SKM-1 (cell line): ENCODE results near the gene NR3C1.

Experiments used
- DNase-seq: peaks from one replicate; lab custom pipeline; 2025; ENCODE audit not compliant: unreplicated experiment; lab: John Stamatoyannopoulos, UW

Gene NR3C1

DNA sequence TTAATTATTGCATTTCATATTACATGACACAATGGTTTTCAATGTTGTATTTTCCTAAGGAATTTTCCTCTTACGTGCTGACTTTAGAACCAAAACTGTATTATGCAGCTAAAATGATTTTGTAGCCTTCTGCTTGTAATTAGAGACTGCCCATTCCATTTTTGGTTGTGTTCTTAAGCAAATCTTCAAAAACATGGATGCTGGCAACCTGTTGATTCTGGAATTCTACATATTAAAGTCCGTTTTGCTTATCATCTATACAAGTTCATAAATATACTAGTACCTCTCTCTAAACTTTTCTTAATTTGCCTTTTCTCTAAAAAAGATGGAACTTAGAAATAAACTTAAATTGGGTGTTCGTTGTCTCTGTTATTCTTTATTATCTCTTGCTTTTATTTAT, 88.3 kb downstream of the NR3C1 start:
- no peak for DNase-seq

DNA sequence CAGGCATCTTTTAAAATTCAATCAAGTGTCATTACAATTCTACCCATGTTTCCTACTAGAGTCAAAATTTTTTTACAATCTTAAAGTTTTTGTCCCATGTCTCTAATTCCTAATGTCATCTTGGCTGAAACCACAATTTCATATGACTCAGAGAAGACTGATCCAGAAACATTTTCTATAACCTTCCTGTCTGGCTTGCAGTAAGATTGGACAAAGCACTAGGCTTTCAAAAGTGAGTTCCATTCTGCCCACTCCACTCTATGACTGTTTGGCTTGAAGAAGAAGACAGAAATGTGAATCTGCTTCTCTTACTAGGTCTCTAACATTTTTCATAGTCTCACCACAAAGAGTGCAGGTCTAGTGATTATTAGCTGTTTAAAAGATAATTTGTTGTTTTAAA, 88.8 kb downstream of the NR3C1 start:
- DNase-seq, result no peak

DNA sequence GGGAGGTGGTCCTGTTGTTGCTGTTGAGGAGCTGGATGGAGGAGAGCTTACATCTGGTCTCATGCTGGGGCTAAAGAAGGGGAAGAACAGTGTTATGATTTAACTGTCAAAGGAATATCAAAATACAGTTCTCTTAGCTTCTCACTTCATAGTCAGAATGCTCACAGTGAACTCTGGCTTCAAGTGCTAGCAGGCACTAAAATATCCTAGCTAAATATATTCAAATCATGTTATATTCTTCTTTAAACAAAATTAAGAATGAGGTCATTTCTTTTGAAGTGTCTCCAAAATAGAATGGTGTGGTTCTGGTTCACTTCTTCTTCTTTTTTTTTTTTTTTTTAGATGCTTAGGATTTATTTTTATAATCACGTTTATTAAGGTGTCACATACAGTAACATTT, 89.4 kb downstream of the NR3C1 start:
- no peak for DNase-seq

DNA sequence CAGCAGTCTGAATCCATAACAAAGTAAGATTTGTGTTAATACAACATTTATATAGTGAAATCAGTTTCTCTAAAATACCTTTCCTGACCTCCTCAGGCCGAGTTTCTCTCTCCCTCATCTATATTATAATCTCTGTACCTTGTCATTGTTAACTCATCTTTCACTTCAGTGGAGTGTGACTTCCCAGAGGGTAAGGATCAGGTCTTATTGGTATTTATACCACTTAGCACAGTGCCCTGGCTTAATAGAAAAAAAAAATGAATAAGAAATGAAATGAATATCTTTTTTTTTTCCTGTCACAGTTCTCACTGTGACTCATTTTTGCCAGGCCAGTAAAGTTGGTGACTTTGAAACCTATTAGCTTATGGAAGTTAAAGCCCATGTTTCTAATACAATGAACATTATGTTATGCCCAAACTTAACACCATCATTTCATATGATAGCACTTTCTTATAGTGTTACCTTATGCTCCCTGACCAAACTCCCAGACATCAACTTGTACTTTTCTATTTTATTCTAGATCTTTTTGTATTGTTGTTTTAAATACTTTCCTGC, 90.1 kb downstream of the NR3C1 start:
- DNase-seq, result no peak

DNA sequence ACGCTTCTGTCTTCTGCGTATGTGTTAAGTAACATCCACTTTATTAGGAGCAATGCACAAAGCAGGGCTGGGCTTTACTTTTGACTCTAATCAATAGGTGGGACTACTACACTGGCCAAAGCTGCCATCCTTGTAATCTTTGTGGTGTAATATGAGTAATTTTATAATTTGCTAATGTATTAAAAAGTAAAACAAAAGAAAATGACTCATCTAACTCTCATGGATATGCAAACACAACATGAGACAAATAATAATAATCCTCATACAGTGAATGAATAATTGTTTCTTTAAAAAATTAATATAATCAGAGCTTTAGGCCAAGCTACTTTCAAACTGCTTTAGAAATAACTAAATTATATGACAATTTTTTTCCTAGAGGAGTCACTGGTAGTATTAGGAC, 90.7 kb downstream of the NR3C1 start:
- no peak for DNase-seq

DNA sequence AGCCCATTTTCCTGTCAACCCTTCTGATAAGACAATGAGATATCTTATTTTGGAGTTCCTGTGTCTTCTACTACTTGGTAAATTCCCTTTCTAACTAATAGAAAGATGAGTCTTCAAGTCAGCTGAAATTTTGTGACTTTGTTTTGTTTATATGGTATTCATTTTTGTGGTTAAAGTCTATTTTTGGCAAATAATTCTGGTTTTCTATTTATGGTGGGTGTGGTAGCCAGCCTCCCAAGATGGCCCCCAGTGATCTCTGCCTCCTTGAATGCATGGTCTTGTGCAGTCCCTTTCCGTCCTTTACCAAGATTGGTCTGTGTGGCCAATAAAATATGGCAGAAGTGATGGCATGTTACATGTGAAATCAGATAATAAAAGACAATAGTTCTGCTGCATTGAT, 91.5 kb downstream of the NR3C1 start:
- no peak for DNase-seq

DNA sequence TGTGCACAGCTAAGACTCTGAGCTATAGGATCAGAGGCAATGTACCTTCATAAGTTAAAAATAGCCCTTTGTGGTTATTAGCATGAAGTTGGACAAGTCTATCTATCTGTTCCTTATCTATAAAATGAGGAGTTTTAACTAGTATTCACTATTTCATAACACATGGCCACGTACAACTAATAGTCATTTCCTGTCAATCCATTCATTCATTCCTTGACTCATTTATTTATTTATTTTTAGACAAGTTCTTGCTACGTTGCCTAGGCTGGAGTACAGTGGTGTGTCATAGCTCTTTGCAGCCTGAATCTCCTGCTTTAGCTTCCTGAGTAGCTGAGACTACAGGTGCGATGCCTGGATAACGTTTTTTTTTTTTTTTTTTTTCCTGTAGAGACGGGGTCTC, 92.1 kb downstream of the NR3C1 start:
- DNase-seq, result no peak

DNA sequence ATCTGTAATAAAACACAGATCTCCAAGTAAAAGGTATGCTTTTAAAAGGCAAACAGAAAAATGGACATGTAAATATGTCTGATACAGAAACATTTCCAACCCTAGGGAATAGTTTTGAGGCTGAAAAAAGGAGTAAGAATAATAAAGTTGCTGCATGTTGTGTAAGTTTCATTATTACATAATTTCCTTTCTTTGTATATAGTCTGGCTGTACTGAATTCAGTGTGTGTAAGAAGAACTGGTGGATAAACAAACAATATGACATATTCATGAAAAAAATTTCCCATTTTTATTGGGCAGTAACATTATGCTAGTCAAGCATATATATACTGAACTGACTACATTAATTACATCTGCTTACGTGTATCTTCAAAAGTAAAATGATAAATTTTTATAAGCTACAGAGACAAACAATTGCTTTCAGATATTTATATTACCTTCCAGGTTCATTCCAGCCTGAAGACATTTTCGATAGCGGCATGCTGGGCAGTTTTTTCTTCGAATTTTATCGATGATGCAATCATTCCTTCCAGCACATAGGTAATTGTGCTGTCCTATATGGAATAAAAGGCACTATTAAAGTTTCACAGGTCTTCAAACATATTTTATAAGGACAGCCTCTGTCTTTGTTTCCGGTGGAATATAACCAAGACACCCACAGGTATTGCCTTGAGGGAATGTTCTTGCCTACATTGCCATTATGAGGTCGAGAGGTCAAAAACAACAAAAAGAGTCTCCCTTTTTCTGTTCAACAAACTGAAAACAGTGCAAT, 93.6 kb downstream of the NR3C1 start:
- DNase-seq, result no peak

DNA sequence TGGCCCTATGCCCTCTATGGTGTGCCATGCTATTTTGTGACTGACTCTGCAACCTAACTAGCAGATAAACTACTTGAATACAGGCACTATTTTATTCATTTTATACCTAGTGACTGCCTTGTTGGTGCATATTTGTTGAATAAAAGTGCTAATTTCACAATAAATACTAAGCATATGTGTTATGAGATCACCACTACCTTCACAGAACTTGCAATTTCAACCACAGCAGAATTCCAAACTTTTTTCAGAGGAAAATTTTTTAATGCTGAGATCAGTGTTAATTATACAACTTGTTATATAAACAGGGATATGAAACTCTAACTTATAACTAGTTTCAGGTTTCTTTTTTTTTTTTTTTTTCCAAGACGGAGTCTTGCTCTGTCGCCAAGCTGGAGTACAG, 94.8 kb downstream of the NR3C1 start:
- DNase-seq, result no peak

DNA sequence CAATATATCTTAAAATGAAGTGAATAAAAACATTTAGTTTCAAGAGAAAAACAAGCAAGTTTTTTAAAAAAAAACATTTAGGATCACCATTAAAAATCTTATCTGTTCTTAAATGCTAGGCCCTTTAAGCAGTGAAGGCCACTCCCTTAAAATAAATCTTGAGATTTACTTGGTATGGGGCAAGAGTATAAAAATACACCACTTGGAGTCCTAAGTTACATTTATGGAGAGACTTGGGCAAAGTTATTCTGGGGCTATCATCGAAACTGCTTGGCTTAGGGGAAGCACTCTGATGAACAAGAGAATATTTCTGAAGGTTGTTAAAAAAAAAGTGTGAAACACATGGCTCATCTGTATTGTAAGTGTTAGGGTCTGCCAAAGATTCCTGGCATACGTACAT, 97.4 kb downstream of the NR3C1 start:
- no peak for DNase-seq

DNA sequence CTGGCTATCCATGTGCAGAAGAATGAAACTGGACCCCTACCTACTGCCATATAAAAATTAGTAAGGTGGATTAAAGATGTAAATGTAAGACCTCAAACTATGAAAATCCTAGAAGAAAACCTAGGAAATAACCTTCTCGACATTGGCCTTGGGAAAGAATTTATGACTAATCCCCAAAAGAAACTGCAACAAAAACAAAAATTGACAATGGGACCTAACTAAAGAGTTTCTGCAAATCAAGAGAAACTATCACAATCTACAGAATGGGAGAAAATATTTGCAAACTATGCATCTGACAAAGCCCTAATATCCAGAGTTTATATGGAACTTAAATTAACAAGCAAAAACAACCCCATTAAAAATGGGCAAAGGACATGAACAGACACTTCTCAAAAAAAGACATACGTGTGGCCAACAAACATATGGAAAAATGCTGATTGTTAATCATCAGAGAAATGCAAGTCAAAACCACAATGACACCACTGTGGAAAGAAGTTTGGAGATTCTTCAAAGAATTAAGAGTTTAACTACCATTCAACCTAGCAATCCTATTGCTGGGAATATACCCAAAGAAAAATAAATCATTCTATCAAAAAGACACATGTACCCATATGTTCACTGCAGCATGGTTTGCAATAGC, 98.5 kb downstream of the NR3C1 start:
- no peak for DNase-seq

DNA sequence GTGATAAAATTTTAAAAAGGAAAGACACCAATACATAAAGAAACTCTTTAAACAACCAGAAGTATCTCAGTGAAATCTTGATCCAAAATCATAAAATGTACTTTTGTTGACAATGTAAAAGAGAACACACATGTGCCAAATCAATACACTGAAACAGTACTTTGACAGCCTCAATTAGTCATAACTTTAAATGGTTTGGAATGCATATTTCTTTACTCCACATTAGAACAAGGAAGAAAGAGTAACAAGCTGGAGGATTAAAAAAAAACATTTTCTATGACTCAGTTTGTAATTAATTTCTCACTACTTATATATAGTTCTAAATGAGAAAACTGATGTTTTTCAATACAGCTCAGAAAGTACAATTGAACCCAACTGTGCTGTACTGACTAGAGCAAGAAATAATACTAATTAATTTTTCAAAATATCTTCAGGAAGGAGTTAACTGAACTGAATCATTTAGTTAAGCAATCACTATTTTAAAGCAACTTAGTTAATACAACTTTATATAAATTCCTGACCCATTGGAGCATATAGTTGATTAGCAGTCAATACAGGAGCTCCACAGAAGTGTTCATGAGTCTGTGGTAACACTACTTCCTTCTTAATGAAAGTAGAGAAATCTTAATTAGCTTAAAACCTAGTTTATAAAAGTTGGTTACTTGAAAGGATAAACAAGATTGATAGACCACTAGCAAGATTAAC, 101.0 kb downstream of the NR3C1 start:
- no peak for DNase-seq

DNA sequence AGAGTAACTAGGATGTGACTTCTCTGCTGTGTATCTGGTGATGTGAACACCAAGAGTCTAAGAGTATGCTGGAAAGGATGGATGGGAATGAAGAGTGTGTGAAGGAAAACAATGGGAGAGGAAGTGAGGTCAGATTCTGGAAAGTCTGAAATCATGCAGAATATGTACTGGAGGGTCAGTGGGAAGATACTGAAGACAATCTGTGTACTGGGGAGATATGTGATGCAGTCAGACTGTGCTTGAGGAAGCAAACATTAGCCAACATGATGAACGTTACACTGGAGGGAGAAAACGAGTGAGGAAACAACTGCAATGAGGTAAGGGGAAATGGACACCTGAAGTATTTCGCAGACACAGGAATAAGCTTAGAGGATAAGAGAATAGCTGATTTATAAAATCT, 105.7 kb downstream of the NR3C1 start:
- DNase-seq, result no peak

DNA sequence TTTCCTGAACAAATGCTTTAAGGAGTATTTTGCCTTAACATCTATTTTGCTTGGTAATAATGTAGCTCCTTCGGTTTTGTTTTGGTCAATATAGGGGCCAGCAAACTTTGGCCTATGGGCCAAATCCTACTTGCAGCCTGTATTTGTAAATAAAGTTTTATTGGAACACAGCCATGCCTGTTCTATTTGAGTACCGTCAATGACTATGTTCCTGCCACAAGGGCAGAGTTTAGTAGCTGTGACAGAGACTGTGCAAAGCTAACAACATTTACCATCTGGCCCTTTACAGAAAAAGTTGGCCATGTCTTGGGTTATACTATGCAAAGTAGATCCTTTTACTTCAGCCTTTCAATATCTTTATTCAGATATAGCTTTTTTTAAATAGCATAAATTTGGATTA, 113.4 kb downstream of the NR3C1 start:
- no peak for DNase-seq

DNA sequence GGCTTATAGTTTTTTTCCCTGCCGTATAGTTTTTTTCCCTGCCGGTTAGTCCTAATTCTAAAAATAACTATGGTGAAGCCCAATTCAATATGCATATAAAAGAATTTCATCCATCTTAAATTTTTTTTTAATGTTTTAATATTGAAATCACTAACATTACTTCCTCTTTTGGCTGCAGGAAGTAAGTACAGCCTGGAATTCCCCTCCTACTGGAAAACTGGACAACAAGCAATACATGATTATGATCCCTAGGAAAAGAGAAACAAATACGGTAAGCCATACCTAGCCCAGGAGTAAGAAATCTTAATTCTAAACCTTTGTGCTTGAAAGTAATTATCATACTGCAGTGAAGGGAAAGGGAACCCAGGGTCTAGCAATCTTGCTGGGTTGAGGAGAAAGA, 119.0 kb downstream of the NR3C1 start:
- no peak for DNase-seq

DNA sequence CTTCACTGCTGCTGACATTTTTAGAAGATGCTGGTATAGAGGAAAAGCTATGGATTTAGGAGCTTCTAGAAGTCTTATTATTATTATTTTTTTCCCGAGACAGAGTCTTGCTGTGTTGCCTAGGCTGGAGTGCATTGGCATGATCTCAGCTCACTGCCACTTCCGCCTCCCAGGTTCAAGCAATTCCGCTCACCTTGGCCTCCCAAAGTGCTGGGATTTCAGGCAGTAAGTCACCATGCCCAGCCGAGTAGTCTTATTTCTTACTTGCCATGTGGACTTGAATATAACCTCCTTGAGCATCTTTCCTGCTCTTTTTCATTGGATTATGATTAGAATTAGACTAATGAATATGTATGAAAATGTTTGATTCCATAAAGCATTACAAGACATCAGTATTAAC, 119.5 kb downstream of the NR3C1 start:
- DNase-seq, result no peak

DNA sequence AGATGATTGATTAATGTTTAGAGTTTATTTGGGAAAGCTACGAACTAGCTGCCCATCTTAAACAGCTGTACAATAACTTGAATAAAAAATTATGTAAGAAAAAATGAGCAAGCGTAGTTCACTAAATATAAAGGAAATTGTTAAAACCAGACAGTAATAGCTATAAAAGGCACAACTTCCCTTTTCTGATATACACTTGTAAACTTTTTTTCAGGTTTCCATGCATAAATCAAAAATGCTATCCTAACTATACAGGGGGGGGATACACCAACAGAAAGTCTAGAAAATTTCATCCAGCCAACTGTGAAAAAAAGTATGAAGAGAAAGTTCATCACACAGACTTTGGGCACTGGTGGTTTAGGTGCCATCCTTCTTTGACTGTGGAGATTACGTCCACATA, 122.3 kb downstream of the NR3C1 start:
- DNase-seq, result no peak

DNA sequence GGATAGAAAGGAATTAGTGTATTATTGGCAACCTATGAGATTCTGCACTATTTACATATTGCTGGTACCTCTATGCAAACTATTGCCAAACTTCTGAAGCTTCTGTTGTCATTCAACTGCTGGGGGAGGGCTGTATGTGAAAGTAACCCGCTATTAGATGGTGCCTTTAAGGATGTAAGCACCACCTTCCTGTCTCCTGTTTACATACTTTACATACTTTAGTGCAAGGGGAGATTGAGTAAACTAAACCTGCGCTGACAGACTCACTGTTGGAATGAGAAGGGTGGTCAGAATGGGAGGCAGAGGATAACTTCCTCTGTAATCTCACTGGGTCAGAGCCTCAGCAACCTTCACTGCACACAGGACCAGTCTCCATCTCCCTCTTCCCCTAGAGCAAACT, 123.8 kb downstream of the NR3C1 start:
- DNase-seq, result no peak

DNA sequence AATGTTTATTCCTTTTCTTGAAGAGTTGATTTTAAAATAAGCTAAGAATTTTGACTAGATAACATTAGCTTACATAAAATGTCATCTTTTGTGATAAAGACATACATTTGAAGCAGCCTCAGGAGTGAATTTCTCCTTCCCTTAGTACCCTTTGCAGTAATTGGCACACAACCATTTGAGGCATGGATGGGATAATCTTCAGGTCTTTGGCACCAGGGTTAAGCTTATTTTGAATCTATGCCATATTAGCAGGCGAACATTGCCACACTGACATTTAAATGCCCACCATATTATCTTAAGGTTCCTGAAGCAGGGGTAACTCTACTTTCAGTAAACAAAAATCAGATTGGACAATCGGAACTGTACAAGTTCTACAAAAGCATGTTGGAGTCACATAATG, 126.0 kb downstream of the NR3C1 start:
- no peak for DNase-seq

DNA sequence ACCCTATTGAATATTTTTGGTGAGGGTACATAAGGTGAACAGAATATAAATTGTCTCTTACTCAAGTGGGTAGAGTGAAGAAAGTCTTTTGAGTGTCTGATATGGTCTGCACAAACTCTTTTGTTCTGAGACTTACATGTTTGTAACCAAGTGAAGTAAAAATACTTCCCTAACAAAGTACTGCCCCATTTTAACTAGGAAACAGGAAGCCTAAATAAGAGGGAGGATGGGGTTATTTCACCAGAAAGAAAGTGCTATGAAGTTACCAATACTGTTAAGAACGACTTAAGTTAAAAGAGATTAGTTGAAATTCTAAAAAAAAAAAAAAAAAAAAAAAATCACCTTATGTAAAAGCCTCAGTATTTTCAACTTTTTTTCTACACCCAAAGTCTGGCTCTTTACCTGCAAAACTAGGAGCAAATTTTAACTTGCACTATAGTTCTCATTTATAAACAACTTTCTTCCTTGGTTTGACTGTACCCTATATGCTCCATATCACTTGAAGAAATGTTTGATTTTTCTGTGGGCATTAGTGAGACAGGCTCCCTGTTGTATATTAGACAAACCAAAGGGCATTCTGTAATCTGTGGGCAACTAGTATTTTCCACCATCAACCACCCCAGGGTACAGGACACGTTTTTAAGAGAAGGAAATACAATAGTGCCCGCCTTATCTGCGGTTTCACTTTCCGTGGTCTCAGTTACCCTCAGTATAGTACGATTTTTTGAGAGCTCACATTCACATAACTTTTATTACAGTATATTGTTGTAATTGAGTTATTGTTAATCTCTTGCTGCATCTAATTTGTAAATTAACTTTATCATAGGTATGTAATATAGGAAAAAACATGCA, 127.7 kb downstream of the NR3C1 start:
- peak; percentile 11 for DNase-seq

DNA sequence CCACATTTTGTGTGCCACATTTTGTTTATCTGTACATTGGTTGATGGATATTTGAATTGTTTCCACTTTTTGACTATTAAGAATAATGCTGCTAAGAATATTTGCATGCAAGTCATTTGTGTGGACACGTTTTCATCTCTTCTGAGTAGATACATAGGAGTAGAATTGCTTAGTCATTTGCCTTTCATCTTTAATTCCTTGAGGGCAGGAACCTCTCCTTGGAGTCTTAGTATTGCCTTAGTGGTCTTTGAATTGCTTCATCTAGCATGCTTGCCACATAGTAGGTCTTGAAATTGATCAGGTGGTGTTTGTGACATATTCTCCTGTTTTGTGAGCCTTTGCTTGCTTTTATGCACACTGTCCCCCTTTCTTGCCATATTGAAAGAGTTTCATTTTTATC, 128.5 kb downstream of the NR3C1 start:
- DNase-seq, result no peak
